ENCODE results near the gene GTPBP6. TPM values are rescaled to one million over a fixed set of nuclear protein-coding genes. Genes with fewer than 3 reads are reported as not detected.
"Not testable (repeated sequence)": the region's sequence is repeated elsewhere in the genome, so short reads cannot be mapped to it uniquely, and the experiment has no call there.

The GTPBP6 gene
- total and polyA plus RNA-seq, 4 donors, result 34.7 to 62.6 (median 41.8) TPM

- peak; percentile 48 for ATAC-seq (ENCODE audit: low FRiP score)
- H3K27me3 ChIP-seq (ENCODE audit: control insufficient read depth in 1 of 2, insufficient read depth in 2 of 2, low read length in 1 of 2), result no peaks in the 10 kb centered on the region
- peak in 1 of 2 donors; percentile 58 for DNase-seq
- H3K9me3 ChIP-seq (ENCODE audit: control insufficient read depth, low read length), result no peaks in the 10 kb centered on the region
- 90 to 95% methylated on average over 14 to 16 of the region's 16 CpGs for WGBS, 2 donors
- no peaks in the 10 kb centered on the region for H3K36me3 ChIP-seq (ENCODE audit: control insufficient read depth in 1 of 2, insufficient read depth in 2 of 2, low read length in 1 of 2)
- intact Hi-C loops (cut with DNase I), result no loop called here
- no peaks in the 10 kb centered on the region for H3K4me1 ChIP-seq (ENCODE audit: control insufficient read depth in 1 of 2, insufficient read depth in 2 of 2, low read length in 2 of 2)
- H3K4me3 ChIP-seq (ENCODE audit: low read length in 2 of 2), result no peak overlapping the region
- no peak overlapping the region for H3K27ac ChIP-seq (ENCODE audit: low read depth in 1 of 2, low read length in 2 of 2)
Measured at GRCh38 chrX:274904-275475, 43.6 kb downstream of the GTPBP6 start.

- intact Hi-C loops (cut with DNase I), result no loop called here
- Histone ChIP-seq H3K27me3 (ENCODE audit: control insufficient read depth in 1 of 2, insufficient read depth in 2 of 2, low read length in 1 of 2) (no peaks in the 10 kb centered on the region), H3K9me3 (ENCODE audit: control insufficient read depth, low read length) (no peaks in the 10 kb centered on the region), H3K4me3 (ENCODE audit: low read length in 2 of 2) (no peak overlapping the region), H3K36me3 (ENCODE audit: control insufficient read depth in 1 of 2, insufficient read depth in 2 of 2, low read length in 1 of 2) (no peaks in the 10 kb centered on the region), H3K4me1 (ENCODE audit: control insufficient read depth in 1 of 2, insufficient read depth in 2 of 2, low read length in 2 of 2) (no peaks in the 10 kb centered on the region), H3K27ac (ENCODE audit: low read depth in 1 of 2, low read length in 2 of 2) (no peak overlapping the region)
- no peak for ATAC-seq (ENCODE audit: low FRiP score)
- 94 to 95% methylated on average over 19 to 21 of the region's 21 CpGs for WGBS, 2 donors
- DNase-seq, result peak; percentile 39 to 53
Measured at GRCh38 chrX:270848-271367, 47.7 kb downstream of the GTPBP6 start.

GRCh38 chrX:267771-268261 is 50.8 kb downstream of the GTPBP6 start:
- no peaks in the 10 kb centered on the region for H3K36me3 ChIP-seq (ENCODE audit: control insufficient read depth in 1 of 2, insufficient read depth in 2 of 2, low read length in 1 of 2)
- ATAC-seq (ENCODE audit: low FRiP score) (no peak), DNase-seq (peak; percentile 39 to 55)
- H3K4me1 ChIP-seq (ENCODE audit: control insufficient read depth in 1 of 2, insufficient read depth in 2 of 2, low read length in 2 of 2), result no peaks in the 10 kb centered on the region
- 77 to 85% methylated on average over 33 of the region's 33 CpGs for WGBS, 2 donors
- H3K4me3 ChIP-seq (ENCODE audit: low read length in 2 of 2), result no peak overlapping the region
- H3K27ac ChIP-seq (ENCODE audit: low read depth in 1 of 2, low read length in 2 of 2), result no peak overlapping the region
- H3K27me3 ChIP-seq (ENCODE audit: control insufficient read depth in 1 of 2, insufficient read depth in 2 of 2, low read length in 1 of 2), result no peaks in the 10 kb centered on the region
- H3K9me3 ChIP-seq (ENCODE audit: control insufficient read depth, low read length), result no peaks in the 10 kb centered on the region
- intact Hi-C loops (cut with DNase I), result no loop called here

- Histone ChIP-seq H3K27ac (ENCODE audit: low read depth in 1 of 2, low read length in 2 of 2) (no peak overlapping the region), H3K27me3 (ENCODE audit: control insufficient read depth in 1 of 2, insufficient read depth in 2 of 2, low read length in 1 of 2) (no peaks in the 10 kb centered on the region), H3K9me3 (ENCODE audit: control insufficient read depth, low read length) (no peaks in the 10 kb centered on the region), H3K36me3 (ENCODE audit: control insufficient read depth in 1 of 2, insufficient read depth in 2 of 2, low read length in 1 of 2) (no peaks in the 10 kb centered on the region), H3K4me3 (ENCODE audit: low read length in 2 of 2) (no peak overlapping the region), H3K4me1 (ENCODE audit: control insufficient read depth in 1 of 2, insufficient read depth in 2 of 2, low read length in 2 of 2) (no peaks in the 10 kb centered on the region)
- ATAC-seq (ENCODE audit: low FRiP score), result no peak
- intact Hi-C loops (cut with DNase I), result no loop called here
- no peak for DNase-seq
- WGBS, 2 donors, result 75 to 79% methylated on average over 8 of the region's 8 CpGs
Measured at GRCh38 chrX:265502-265901, 53.1 kb downstream of the GTPBP6 start.

- H3K4me3 ChIP-seq (ENCODE audit: low read length in 2 of 2), result no peak overlapping the region
- no peaks in the 10 kb centered on the region for H3K4me1 ChIP-seq (ENCODE audit: control insufficient read depth in 1 of 2, insufficient read depth in 2 of 2, low read length in 2 of 2)
- DNase-seq (no peak), ATAC-seq (ENCODE audit: low FRiP score) (no peak)
- H3K27me3 ChIP-seq (ENCODE audit: control insufficient read depth in 1 of 2, insufficient read depth in 2 of 2, low read length in 1 of 2), result no peaks in the 10 kb centered on the region
- H3K27ac ChIP-seq (ENCODE audit: low read depth in 1 of 2, low read length in 2 of 2), result no peak overlapping the region
- no peaks in the 10 kb centered on the region for H3K36me3 ChIP-seq (ENCODE audit: control insufficient read depth in 1 of 2, insufficient read depth in 2 of 2, low read length in 1 of 2)
- WGBS, 2 donors, result 83 to 84% methylated on average over 16 of the region's 16 CpGs
- no peaks in the 10 kb centered on the region for H3K9me3 ChIP-seq (ENCODE audit: control insufficient read depth, low read length)
- intact Hi-C loops (cut with DNase I), result no loop called here
Measured at GRCh38 chrX:264634-265455, 53.8 kb downstream of the GTPBP6 start.

- intact Hi-C loops (cut with DNase I); ATAC-seq (ENCODE audit: low FRiP score); H3K27me3 ChIP-seq (ENCODE audit: control insufficient read depth in 1 of 2, insufficient read depth in 2 of 2, low read length in 1 of 2); H3K4me3 ChIP-seq (ENCODE audit: low read length in 2 of 2); H3K36me3 ChIP-seq (ENCODE audit: control insufficient read depth in 1 of 2, insufficient read depth in 2 of 2, low read length in 1 of 2); H3K4me1 ChIP-seq (ENCODE audit: control insufficient read depth in 1 of 2, insufficient read depth in 2 of 2, low read length in 2 of 2); H3K9me3 ChIP-seq (ENCODE audit: control insufficient read depth, low read length); H3K27ac ChIP-seq (ENCODE audit: low read depth in 1 of 2, low read length in 2 of 2): not testable (repeated sequence)
- 92 to 94% methylated on average over 16 of the region's 16 CpGs for WGBS, 2 donors
- peak in 1 of 2 donors; percentile 50 for DNase-seq
Measured at GRCh38 chrX:264006-264405, 54.6 kb downstream of the GTPBP6 start.

- DNase-seq (peak in 1 of 2 donors; percentile 48), ATAC-seq (ENCODE audit: low FRiP score) (no peak)
- intact Hi-C loops (cut with DNase I), result no loop called here
Measured at GRCh38 chrX:262381-262909, 56.2 kb downstream of the GTPBP6 start.

GRCh38 chrX:261919-262352 is 56.7 kb downstream of the GTPBP6 start:
- no peak for ATAC-seq (ENCODE audit: low FRiP score)
- Histone ChIP-seq H3K9me3 (ENCODE audit: control insufficient read depth, low read length) (no peaks in the 10 kb centered on the region), H3K27me3 (ENCODE audit: control insufficient read depth in 1 of 2, insufficient read depth in 2 of 2, low read length in 1 of 2) (no peaks in the 10 kb centered on the region), H3K4me3 (ENCODE audit: low read length in 2 of 2) (no peak overlapping the region), H3K36me3 (ENCODE audit: control insufficient read depth in 1 of 2, insufficient read depth in 2 of 2, low read length in 1 of 2) (no peaks in the 10 kb centered on the region), H3K27ac (ENCODE audit: low read depth in 1 of 2, low read length in 2 of 2) (no peak overlapping the region), H3K4me1 (ENCODE audit: control insufficient read depth in 1 of 2, insufficient read depth in 2 of 2, low read length in 2 of 2) (no peaks in the 10 kb centered on the region)
- intact Hi-C loops (cut with DNase I), result no loop called here
- WGBS, 2 donors, result 78 to 84% methylated on average over 12 of the region's 12 CpGs
- DNase-seq, result peak in 1 of 2 donors; percentile 39

More at GRCh38 chrX:262381-262909, 56.2 kb downstream of the GTPBP6 start:
- Histone ChIP-seq H3K4me1 (ENCODE audit: control insufficient read depth in 1 of 2, insufficient read depth in 2 of 2, low read length in 2 of 2) (no peaks in the 10 kb centered on the region), H3K27me3 (ENCODE audit: control insufficient read depth in 1 of 2, insufficient read depth in 2 of 2, low read length in 1 of 2) (no peaks in the 10 kb centered on the region), H3K27ac (ENCODE audit: low read depth in 1 of 2, low read length in 2 of 2) (no peak overlapping the region), H3K9me3 (ENCODE audit: control insufficient read depth, low read length) (no peaks in the 10 kb centered on the region), H3K36me3 (ENCODE audit: control insufficient read depth in 1 of 2, insufficient read depth in 2 of 2, low read length in 1 of 2) (no peaks in the 10 kb centered on the region), H3K4me3 (ENCODE audit: low read length in 2 of 2) (no peak overlapping the region)
- WGBS, 2 donors, result 75 to 77% methylated on average over 12 to 13 of the region's 13 CpGs
